CD14-positive monocyte (primary cell): ENCODE data around the gene NBDY. TPM values are rescaled to one million over a fixed set of nuclear protein-coding genes. Genes with fewer than 3 reads are reported as not detected.

ENCODE experiments used
- DNase-seq, 3 donors: peaks; one replicate each; pipeline ENCODE4 v3.0.0-alpha.2; 2011 to 2022
- H2AFZ ChIP-seq: 2 replicates; pipeline ENCODE4 v1.6.0; 2012; ENCODE audit warnings: mild to moderate bottlenecking, low read depth, low read length, inconsistent platforms; ENCODE audit not compliant: insufficient read depth, poor library complexity, severe bottlenecking
- H3K27ac ChIP-seq, 2 donors: 1 replicate in 1 of 2; 2 replicates in 1 of 2; pipeline ENCODE4 v1.5.1; 2012 to 2013; ENCODE audit warnings: low read length in 2 of 2, control low read depth in 1 of 2, inconsistent platforms in 1 of 2, low read depth in 1 of 2, mild to moderate bottlenecking in 1 of 2
- H3K27me3 ChIP-seq, 2 donors: one replicate each; pipeline versions ENCODE4 v1.6.0 to v1.6.1; 2011 to 2013; ENCODE audit warnings: low read length in 2 of 2; ENCODE audit not compliant: control insufficient read depth in 2 of 2, insufficient read depth in 2 of 2
- H3K36me3 ChIP-seq, 2 donors: replicated peaks in 1 of 2; 1 replicate in 1 of 2; 2 replicates in 1 of 2; pipeline versions ENCODE4 v1.5.1 to v1.6.1; 2012 to 2013; ENCODE audit warnings: low read length in 2 of 2, control low read depth in 1 of 2, inconsistent platforms in 1 of 2, mild to moderate bottlenecking in 1 of 2; ENCODE audit not compliant: insufficient read depth in 2 of 2, control insufficient read depth in 1 of 2
- H3K4me1 ChIP-seq, 2 donors: 1 replicate in 1 of 2; 2 replicates in 1 of 2; pipeline versions ENCODE4 v1.5.1 to v1.6.1; 2012 to 2013; ENCODE audit warnings: low read length in 2 of 2, control low read depth in 1 of 2, inconsistent platforms in 1 of 2, mild to moderate bottlenecking in 1 of 2, moderate library complexity in 1 of 2; ENCODE audit not compliant: insufficient read depth in 2 of 2, control insufficient read depth in 1 of 2
- H3K4me2 ChIP-seq: replicated peaks from 2 replicates; pipeline ENCODE3; 2012; ENCODE audit warnings: low read length, moderate library complexity, mild to moderate bottlenecking; ENCODE audit not compliant: poor library complexity, severe bottlenecking; ENCODE audit errors: extremely low read depth
- H3K4me3 ChIP-seq, 3 experiments: fragments of 200-600 bp in 1 of 3; sonication (generic) in 1 of 3; replicated peaks in 1 of 3; 1 replicate in 2 of 3; 2 replicates in 1 of 3; pipeline ENCODE4 v1.5.1; 2011 to 2013; ENCODE audit warnings: low read length in 3 of 3, mild to moderate bottlenecking in 3 of 3, control low read depth in 2 of 3, low read depth in 2 of 3, inconsistent platforms in 1 of 3, moderate library complexity in 1 of 3
- H3K79me2 ChIP-seq: 2 replicates; pipeline ENCODE4 v1.6.0; 2012; ENCODE audit warnings: mild to moderate bottlenecking, control low read depth, inconsistent platforms, low read length, moderate library complexity; ENCODE audit not compliant: insufficient read depth
- H3K9ac ChIP-seq: 2 replicates; pipeline ENCODE4 v1.6.0; 2017; ENCODE audit warnings: low read length, mild to moderate bottlenecking; ENCODE audit not compliant: insufficient read depth, poor library complexity, severe bottlenecking
- H3K9me3 ChIP-seq, 2 donors: replicated peaks in 1 of 2; 1 replicate in 1 of 2; 2 replicates in 1 of 2; pipeline versions ENCODE4 v1.5.1 to v1.6.1; 2012 to 2013; ENCODE audit warnings: low read length in 2 of 2, control low read depth in 1 of 2; ENCODE audit not compliant: control insufficient read depth in 1 of 2, insufficient read depth in 1 of 2
- H4K20me1 ChIP-seq: 2 replicates; pipeline ENCODE4 v1.6.0; 2012; ENCODE audit warnings: mild to moderate bottlenecking, low read length, control low read depth, moderate library complexity; ENCODE audit not compliant: insufficient read depth
- H3K27ac Mint-ChIP-seq, 7 donors: one replicate each; pipeline ENCODE4 v1.8.0; 2020; ENCODE audit warnings: mild to moderate bottlenecking in 7 of 7, mixed read lengths in 7 of 7, moderate library complexity in 6 of 7, inconsistent platforms in 2 of 7
- H3K27me3 Mint-ChIP-seq, 3 donors: one replicate each; pipeline ENCODE4 v1.8.0; 2021 to 2022; ENCODE audit warnings: low read depth in 3 of 3, mild to moderate bottlenecking in 3 of 3, mixed read lengths in 3 of 3, moderate library complexity in 3 of 3, inconsistent platforms in 1 of 3
- H3K36me3 Mint-ChIP-seq, 2 donors: one replicate each; pipeline ENCODE4 v1.8.0; 2020; ENCODE audit warnings: mixed read lengths in 2 of 2, inconsistent platforms in 1 of 2, mild to moderate bottlenecking in 1 of 2
- H3K4me1 Mint-ChIP-seq: one replicate; pipeline ENCODE4 v1.8.0; 2020; ENCODE audit warnings: mild to moderate bottlenecking, mixed read lengths
- H3K4me3 Mint-ChIP-seq, 2 donors: one replicate each; pipeline ENCODE4 v1.8.0; 2020; ENCODE audit warnings: mild to moderate bottlenecking in 2 of 2, mixed read lengths in 2 of 2, moderate library complexity in 1 of 2
- H3K9me3 Mint-ChIP-seq, 7 donors: one replicate each; pipeline ENCODE4 v1.8.0; 2020 to 2022; ENCODE audit warnings: mixed read lengths in 7 of 7, mild to moderate bottlenecking in 6 of 7, moderate library complexity in 6 of 7, inconsistent platforms in 2 of 7
- WGBS: methylation state at CpG from one replicate; pipeline ENCODE4 v1.1.5; 2013; ENCODE audit warnings: missing lambda C conversion rate; ENCODE audit not compliant: insufficient coverage; 5-methylcytosine and 5-hydroxymethylcytosine counted together
- intact Hi-C, 2 donors: fragments of 100-400 bp; cut with micrococcal nuclease; formaldehyde crosslinking; loops; one replicate each; pipeline versions ENCODE4 v1.15.0 to v1.15.1; 2023
- polyA plus RNA-seq, 3 donors: library from polyadenylated mRNA; depleted of rRNA in 1 of 3; unstranded in 2 of 3; stranded (reverse) in 1 of 3; fragments of 300-500 nt in 2 of 3; fragments of >200 nt in 1 of 3; fragmentation: Illumina TruSeq in 2 of 3; gene quantifications; 1 replicate in 2 of 3; 2 replicates in 1 of 3; pipeline ENCODE4 v1.2.3, GENCODE V29; 2012 to 2021
- TF ChIP-seq, protein P1 (sequence below): fragments of 200-600 bp; IDR thresholded peaks from one replicate; pipeline ENCODE4 v1.8.0; 2022; ENCODE audit warnings: antibody characterized with exemption, mild to moderate bottlenecking

Gene NBDY
- polyA plus RNA-seq, 3 donors: 14.4 to 24.9 (median 22.1) TPM

DNA sequence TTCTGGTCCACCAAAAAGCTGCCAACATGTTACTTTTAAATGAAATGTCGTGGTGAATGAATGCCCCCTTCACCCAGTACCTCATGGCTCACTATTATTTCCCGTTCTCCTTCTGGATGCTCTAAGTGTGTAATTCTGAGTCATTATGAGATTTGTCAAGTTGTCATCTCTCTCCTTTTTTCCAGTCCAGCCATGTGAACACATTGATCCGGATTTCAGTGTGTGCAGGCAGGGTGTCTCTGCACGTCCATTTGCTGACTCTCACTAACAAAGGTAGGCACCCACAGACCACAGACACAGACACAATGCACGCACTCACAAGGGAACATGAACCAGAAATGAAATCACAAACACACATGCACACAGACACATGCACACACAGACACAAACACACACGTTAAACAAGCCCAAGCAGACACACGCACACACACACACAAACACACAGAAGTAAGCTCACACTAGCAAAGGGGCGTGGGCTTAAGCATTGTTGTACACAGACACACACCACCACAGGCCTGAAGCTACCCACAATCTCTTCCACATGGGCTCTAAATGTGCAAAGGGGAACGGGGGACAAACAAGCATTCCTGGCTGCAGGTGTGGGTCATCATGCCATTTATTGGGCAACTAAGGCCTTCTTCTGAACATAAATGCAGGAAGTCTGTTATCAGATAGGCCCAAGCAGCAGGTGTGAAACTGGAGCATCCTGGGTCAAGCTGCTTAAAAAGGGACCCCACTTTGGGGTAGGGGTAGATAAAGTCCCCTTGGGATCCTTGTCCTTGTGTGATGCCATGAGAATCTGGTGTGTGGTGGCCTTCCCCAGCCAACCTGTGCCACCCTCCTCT, 58.1 kb downstream of the NBDY start:
- Histone ChIP-seq H3K4me1 (peaks cover 53 to 54% of the 10 kb centered on the region in 2 donors), H3K4me2 (no peak overlapping the region), H3K79me2 (no peaks in the 10 kb centered on the region), H4K20me1 (no peaks in the 10 kb centered on the region), H3K4me3 (no peak overlapping the region), H3K9me3 (no peaks in the 10 kb centered on the region), H3K36me3 (no peaks in the 10 kb centered on the region), H3K27me3 (no peaks in the 10 kb centered on the region), H3K9ac (no peak overlapping the region), H2AFZ (no peak overlapping the region), H3K27ac (peak overlapping the region in 1 of 2 donors; percentile 63)
- intact Hi-C loops: no loop called here
- Mint-ChIP-seq H3K9me3 (no peaks in the 10 kb centered on the region), H3K27me3 (peaks cover 0 to 2% (median 0%) of the 10 kb centered on the region in 3 donors), H3K4me3 (peak overlapping the region in 1 of 2 donors; percentile 26), H3K27ac (peak overlapping the region in 5 of 7 donors; percentile 50 to 87 (median 70)), H3K4me1 (peaks cover 60% of the 10 kb centered on the region), H3K36me3 (peaks cover 3 to 9% of the 10 kb centered on the region in 2 donors)
- WGBS: 83% methylated on average over 2 of the region's 9 CpGs
- DNase-seq: no peak
- TF ChIP-seq, protein P1, sequence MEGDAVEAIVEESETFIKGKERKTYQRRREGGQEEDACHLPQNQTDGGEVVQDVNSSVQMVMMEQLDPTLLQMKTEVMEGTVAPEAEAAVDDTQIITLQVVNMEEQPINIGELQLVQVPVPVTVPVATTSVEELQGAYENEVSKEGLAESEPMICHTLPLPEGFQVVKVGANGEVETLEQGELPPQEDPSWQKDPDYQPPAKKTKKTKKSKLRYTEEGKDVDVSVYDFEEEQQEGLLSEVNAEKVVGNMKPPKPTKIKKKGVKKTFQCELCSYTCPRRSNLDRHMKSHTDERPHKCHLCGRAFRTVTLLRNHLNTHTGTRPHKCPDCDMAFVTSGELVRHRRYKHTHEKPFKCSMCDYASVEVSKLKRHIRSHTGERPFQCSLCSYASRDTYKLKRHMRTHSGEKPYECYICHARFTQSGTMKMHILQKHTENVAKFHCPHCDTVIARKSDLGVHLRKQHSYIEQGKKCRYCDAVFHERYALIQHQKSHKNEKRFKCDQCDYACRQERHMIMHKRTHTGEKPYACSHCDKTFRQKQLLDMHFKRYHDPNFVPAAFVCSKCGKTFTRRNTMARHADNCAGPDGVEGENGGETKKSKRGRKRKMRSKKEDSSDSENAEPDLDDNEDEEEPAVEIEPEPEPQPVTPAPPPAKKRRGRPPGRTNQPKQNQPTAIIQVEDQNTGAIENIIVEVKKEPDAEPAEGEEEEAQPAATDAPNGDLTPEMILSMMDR: no peak

DNA sequence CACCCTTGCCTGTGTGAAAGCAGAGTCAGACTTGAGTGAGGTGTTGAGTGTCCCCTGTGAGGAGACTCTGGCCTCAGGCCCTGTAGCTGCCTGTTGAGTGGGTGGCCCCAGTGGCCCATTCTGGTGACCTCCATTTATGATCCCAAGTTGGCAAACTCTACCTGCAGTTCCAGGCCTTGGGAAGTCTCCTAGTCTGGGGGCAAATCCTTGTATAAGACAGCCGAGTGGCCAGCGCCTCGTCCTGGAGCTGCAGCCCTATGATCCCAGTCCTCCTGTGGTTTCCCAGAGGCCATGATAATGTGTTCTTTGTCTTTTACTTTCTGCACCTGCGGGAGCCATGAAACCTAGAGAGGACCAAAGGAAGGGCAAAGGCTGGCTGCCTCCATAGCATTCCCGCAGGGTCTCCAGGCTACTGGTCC, 58.7 kb downstream of the NBDY start:
- no peak overlapping the region for H3K4me3 Mint-ChIP-seq
- peaks cover 59% of the 10 kb centered on the region for H3K4me1 Mint-ChIP-seq
- intact Hi-C loops: no loop called here
- peaks cover 3 to 9% of the 10 kb centered on the region in 2 donors for H3K36me3 Mint-ChIP-seq
- H3K27me3 Mint-ChIP-seq: peaks cover 0 to 1% (median 0%) of the 10 kb centered on the region in 3 donors
- Histone ChIP-seq H4K20me1 (no peaks in the 10 kb centered on the region), H3K79me2 (no peaks in the 10 kb centered on the region), H3K4me2 (no peak overlapping the region), H3K9ac (no peak overlapping the region), H3K9me3 (no peaks in the 10 kb centered on the region), H3K4me1 (peaks cover 54% of the 10 kb centered on the region in 2 donors), H3K27ac (no peak overlapping the region), H3K4me3 (no peak overlapping the region), H3K27me3 (no peaks in the 10 kb centered on the region), H2AFZ (no peak overlapping the region), H3K36me3 (no peaks in the 10 kb centered on the region)
- WGBS: 100% methylated on average over 2 of the region's 5 CpGs
- peak overlapping the region in 1 of 7 donors; percentile 3 for H3K27ac Mint-ChIP-seq
- TF ChIP-seq, protein P1: no peak
- no peaks in the 10 kb centered on the region for H3K9me3 Mint-ChIP-seq
- DNase-seq: no peak
